Keratinocyte (primary cell): Measurements from ENCODE around the gene ADAMTS17. TPM values are rescaled to one million over a fixed set of nuclear protein-coding genes. Genes with fewer than 3 reads are reported as not detected.

Source experiments
- DNase-seq: peaks from one replicate; pipeline ENCODE4 v3.0.0-alpha.2; 2011; ENCODE audit warnings: low read depth, missing footprints, low spot score
- FAIRE-seq: peaks from 2 replicates; lab custom pipeline; 2011; peaks lifted over from hg19 to GRCh38; lab: Jason Lieb, UNC
- H2AFZ ChIP-seq: 2 replicates; pipeline ENCODE4 v1.6.0; 2012; ENCODE audit warnings: low read length, control low read depth, inconsistent platforms; ENCODE audit not compliant: control insufficient read depth
- H3K27ac ChIP-seq: 2 replicates; pipeline ENCODE4 v1.5.1; 2011; ENCODE audit warnings: low read length; ENCODE audit not compliant: control insufficient read depth, insufficient read depth
- H3K27me3 ChIP-seq: 3 replicates; pipeline ENCODE4 v1.6.0; 2011; ENCODE audit warnings: low read length; ENCODE audit not compliant: control insufficient read depth, insufficient read depth; ENCODE audit errors: extremely low read depth
- H3K36me3 ChIP-seq, 2 experiments: 2 replicates in 1 of 2; 3 replicates in 1 of 2; pipeline ENCODE4 v1.5.1; 2011; ENCODE audit warnings: low read length in 2 of 2, mild to moderate bottlenecking in 1 of 2; ENCODE audit not compliant: control insufficient read depth in 2 of 2, insufficient read depth in 2 of 2; ENCODE audit errors: extremely low read depth in 1 of 2
- H3K4me1 ChIP-seq: 3 replicates; pipeline ENCODE4 v1.5.1; 2011; ENCODE audit warnings: low read length; ENCODE audit not compliant: control insufficient read depth, insufficient read depth; ENCODE audit errors: extremely low read depth
- H3K4me2 ChIP-seq: 3 replicates; pipeline ENCODE4 v1.6.0; 2011; ENCODE audit warnings: low read depth, low read length; ENCODE audit not compliant: control insufficient read depth, insufficient read depth; ENCODE audit errors: extremely low read depth
- H3K4me3 ChIP-seq, 3 experiments: fragments of 200-600 bp in 1 of 3; sonication (generic) in 1 of 3; 2 replicates in 2 of 3; 3 replicates in 1 of 3; pipeline ENCODE4 v1.5.1; 2011 to 2016; ENCODE audit warnings: low read length in 3 of 3, mild to moderate bottlenecking in 3 of 3, control low read depth in 2 of 3, inconsistent platforms in 1 of 3, low read depth in 1 of 3, mixed read lengths in 1 of 3, mixed run types in 1 of 3, moderate library complexity in 1 of 3; ENCODE audit not compliant: control insufficient read depth in 2 of 3, insufficient read depth in 2 of 3; ENCODE audit errors: extremely low read depth in 1 of 3
- H3K79me2 ChIP-seq: 2 replicates; pipeline ENCODE4 v1.6.0; 2012; ENCODE audit warnings: low read length; ENCODE audit not compliant: control insufficient read depth, insufficient read depth
- H3K9ac ChIP-seq: 3 replicates; pipeline ENCODE4 v1.6.0; 2011; ENCODE audit warnings: low read length; ENCODE audit not compliant: control insufficient read depth, insufficient read depth; ENCODE audit errors: extremely low read depth
- H3K9me1 ChIP-seq: 3 replicates; pipeline ENCODE4 v1.6.0; 2011; ENCODE audit warnings: low read length; ENCODE audit not compliant: control insufficient read depth, insufficient read depth; ENCODE audit errors: extremely low read depth
- H3K9me3 ChIP-seq: 2 replicates; pipeline ENCODE4 v1.5.1; 2012; ENCODE audit warnings: low read depth, low read length; ENCODE audit not compliant: control insufficient read depth
- H4K20me1 ChIP-seq: 3 replicates; pipeline ENCODE4 v1.6.0; 2011; ENCODE audit warnings: low read length; ENCODE audit not compliant: control insufficient read depth, insufficient read depth; ENCODE audit errors: extremely low read depth
- CTCF ChIP-seq, 3 experiments: IDR thresholded peaks in 1 of 3; conservative IDR thresholded peaks in 1 of 3; optimal IDR thresholded peaks in 1 of 3; 2 replicates in 2 of 3; 3 replicates in 1 of 3; pipeline versions ENCODE3 to v1.5.1; 2011; ENCODE audit warnings: low read length in 3 of 3, mild to moderate bottlenecking in 3 of 3, moderate library complexity in 2 of 3, control low read depth in 1 of 3, inconsistent platforms in 1 of 3; ENCODE audit not compliant: insufficient read depth in 2 of 3; ENCODE audit errors: extremely low read depth in 1 of 3
- EZH2 ChIP-seq: IDR thresholded peaks from one replicate; pipeline ENCODE4 v1.6.1; 2012; ENCODE audit warnings: inconsistent platforms, mild to moderate bottlenecking, low read length, moderate library complexity
- dilution Hi-C: fragments of 300-500 bp; cut with MboI; formaldehyde crosslinking; loops from one replicate; pipeline ENCODE4 v1.7.0; 2020; ENCODE audit warnings: low sequenced_read_pairs; ENCODE audit not compliant: extremely low pct_ligation_motif_present
- polyA plus RNA-seq, 5 experiments: library from polyadenylated mRNA; depleted of rRNA in 3 of 5; stranded (reverse) in 3 of 5; stranded (forward) in 1 of 5; unstranded in 1 of 5; fragments of >200 nt; gene quantifications; 1 replicate in 1 of 5; 2 replicates in 3 of 5; 3 replicates in 1 of 5; pipeline versions ENCODE4 v1.2.1 to v1.2.3, GENCODE V29; 2011 to 2012; ENCODE audit warnings: missing spikeins in 2 of 5, low read depth in 1 of 5, low replicate concordance in 1 of 5

Gene ADAMTS17
- polyA plus RNA-seq, 1 donor (not counting 4 experiments of a cell fraction or from before 2014, with no cell fraction given): 0.18 TPM

DNA sequence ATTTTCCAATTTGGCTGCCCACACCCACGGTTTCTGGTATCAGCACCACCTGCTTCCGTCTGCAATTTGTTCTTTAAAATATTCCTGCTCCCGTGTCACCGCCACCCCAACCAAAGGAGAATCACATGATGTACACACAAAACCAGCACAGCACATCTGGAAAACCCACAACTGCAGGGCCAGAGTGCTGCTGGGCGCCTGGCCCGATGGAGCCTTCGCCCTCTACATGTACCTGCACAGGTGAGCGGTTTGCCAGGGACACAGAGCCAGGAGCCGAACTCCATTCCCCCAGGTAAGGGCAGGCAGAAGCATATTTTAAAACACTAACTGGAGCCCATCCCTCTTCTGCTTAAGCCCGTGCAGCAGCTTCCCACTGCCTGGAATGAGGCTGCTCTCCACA, 75.6 kb downstream of the ADAMTS17 start:
- FAIRE-seq: no peak
- H3K9ac ChIP-seq: no peak overlapping the region
- H4K20me1 ChIP-seq: no peaks in the 10 kb centered on the region
- H3K9me3 ChIP-seq: no peaks in the 10 kb centered on the region
- H2AFZ ChIP-seq: no peak overlapping the region
- no peak overlapping the region for H3K4me2 ChIP-seq
- no peaks in the 10 kb centered on the region for H3K79me2 ChIP-seq
- TF ChIP-seq EZH2: no peak
- TF ChIP-seq CTCF (optimal IDR thresholded peaks at IDR 0.05 in 1 of 3, IDR thresholded peaks at IDR 0.05 in 1 of 3, conservative IDR thresholded peaks at IDR 0.05 in 1 of 3; ENCODE audit: extremely low read depth in 1 of 3, insufficient read depth in 2 of 3, low read length in 3 of 3): no peak
- no peak overlapping the region for H3K4me3 ChIP-seq
- H3K4me1 ChIP-seq: no peaks in the 10 kb centered on the region
- no peak for DNase-seq
- H3K36me3 ChIP-seq: no peaks in the 10 kb centered on the region
- H3K27ac ChIP-seq: no peak overlapping the region
- dilution Hi-C loops: no loop called here
- H3K9me1 ChIP-seq: no peaks in the 10 kb centered on the region
- peaks cover 31% of the 10 kb centered on the region for H3K27me3 ChIP-seq

GRCh38 chr15:100265641-100266035, 76.1 kb downstream of the ADAMTS17 start:
- no peak overlapping the region for H3K9ac ChIP-seq
- peaks cover 31% of the 10 kb centered on the region for H3K27me3 ChIP-seq
- H3K27ac ChIP-seq: no peak overlapping the region
- no peaks in the 10 kb centered on the region for H3K9me1 ChIP-seq
- H3K9me3 ChIP-seq: no peaks in the 10 kb centered on the region
- no peak overlapping the region for H3K4me2 ChIP-seq
- H3K36me3 ChIP-seq: no peaks in the 10 kb centered on the region
- dilution Hi-C loops: no loop called here
- H3K4me1 ChIP-seq: no peaks in the 10 kb centered on the region
- FAIRE-seq (no peak), DNase-seq (no peak)
- H4K20me1 ChIP-seq: no peaks in the 10 kb centered on the region
- H3K4me3 ChIP-seq: no peak overlapping the region
- no peaks in the 10 kb centered on the region for H3K79me2 ChIP-seq
- TF ChIP-seq CTCF (optimal IDR thresholded peaks at IDR 0.05 in 1 of 3, IDR thresholded peaks at IDR 0.05 in 1 of 3, conservative IDR thresholded peaks at IDR 0.05 in 1 of 3; ENCODE audit: extremely low read depth in 1 of 3, insufficient read depth in 2 of 3, low read length in 3 of 3): no peak
- no peak overlapping the region for H2AFZ ChIP-seq
